Stimulated activated CD8-positive, alpha-beta memory T cell treated with anti-CD3 and anti-CD28 coated beads, Interleukin-2, amount 100 ng/mL, for 48 hours (primary cell): ENCODE results near the gene RPIA.
"Not testable (repeated sequence)": the region's sequence is repeated elsewhere in the genome, so short reads cannot be mapped to it uniquely, and the experiment has no call there.

Experiments used
- DNase-seq, 2 donors: peaks; one replicate each; pipeline ENCODE4 v3.0.0-alpha.2; 2020; ENCODE audit warnings: low read depth in 2 of 2

RPIA gene

DNA sequence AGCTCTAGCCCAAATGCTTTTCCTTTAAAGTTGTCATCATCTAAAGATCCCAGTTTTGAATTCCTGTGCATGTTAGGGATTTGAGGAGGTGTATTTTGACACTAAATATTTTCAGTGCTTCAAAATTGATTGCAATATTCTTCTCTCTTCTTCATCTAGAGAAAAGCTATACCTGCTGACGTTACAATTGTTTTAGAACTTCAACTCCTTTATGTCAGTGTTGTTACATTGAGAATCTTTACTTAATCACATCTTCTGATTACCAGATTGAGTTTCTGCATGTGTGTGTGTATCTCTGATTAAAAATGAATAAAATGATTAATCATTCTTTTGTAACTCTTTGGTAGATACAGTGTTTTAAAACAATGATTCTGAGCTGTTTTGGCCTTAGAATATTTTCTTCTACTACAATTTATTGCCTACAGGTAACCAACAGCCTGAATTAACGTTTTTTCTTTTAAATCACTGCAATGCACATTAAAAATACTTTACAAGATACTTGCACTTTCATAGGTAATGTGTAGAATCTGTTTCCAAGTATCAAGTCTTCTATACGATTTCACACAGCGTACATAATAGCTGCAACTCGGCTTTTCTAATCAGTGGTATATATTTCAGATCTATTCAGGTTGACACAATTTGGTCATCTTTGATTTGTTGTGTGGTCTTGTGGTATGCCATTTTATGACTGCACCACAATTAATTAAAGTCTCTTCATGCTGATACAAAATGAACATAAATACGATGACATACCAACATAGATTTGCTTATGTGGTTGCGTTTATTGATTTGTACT is 82.0 kb downstream of the RPIA start:
- DNase-seq, result not testable (repeated sequence)

DNA sequence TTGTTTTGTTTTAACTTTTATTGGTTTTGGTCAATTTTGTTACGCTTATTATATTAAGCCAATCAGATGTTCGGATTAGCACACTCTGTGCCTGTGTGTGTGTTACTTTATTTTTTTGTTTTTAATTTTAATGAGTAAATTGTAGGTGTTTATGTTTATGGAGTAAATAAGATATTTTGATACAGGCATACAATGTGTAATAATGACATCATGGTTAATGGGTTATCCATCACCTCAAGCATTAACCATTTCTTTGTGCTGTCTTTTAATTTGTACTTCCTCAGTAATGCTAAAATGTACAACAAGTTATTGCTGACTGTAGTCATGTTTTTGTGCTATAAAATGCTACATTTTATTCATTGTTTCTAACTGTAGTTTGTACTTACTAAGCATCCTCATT is 97.7 kb downstream of the RPIA start:
- DNase-seq, result not testable (repeated sequence)

- not testable (repeated sequence) for DNase-seq
These were observed 104.5 kb downstream of the RPIA start for GRCh38 chr2:88795932-88796331.

GRCh38 chr2:88796523-88796922 is 105.0 kb downstream of the RPIA start:
- not testable (repeated sequence) for DNase-seq

DNA sequence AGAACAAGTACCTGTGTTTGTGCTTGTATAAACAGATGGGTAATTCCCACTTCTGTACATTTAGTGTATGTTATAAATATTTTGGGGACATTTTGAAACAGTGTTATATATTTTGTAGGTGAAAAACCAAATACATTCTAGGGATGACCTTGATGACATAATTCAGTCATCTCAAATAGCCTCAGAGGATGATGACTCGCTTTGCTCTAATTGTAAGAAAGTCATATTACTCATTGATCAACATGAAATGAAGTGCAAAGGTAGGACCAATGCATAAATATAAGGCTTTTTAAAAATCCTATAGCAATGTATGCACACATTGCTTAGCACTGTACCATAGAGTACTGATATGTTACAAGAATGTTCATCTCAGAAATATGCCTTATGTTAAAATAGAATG is 105.7 kb downstream of the RPIA start:
- not testable (repeated sequence) for DNase-seq
